Measurements from ENCODE around the gene IRGQ. TPM values are rescaled to one million over a fixed set of nuclear protein-coding genes. Genes with fewer than 3 reads are reported as not detected.
A peak's percentile ranks its signal among the peaks of the same experiment; 100 is the strongest.

IRGQ gene
- total RNA-seq, 1 donor from 2014 or later: 41.7 TPM

- H3K4me3 Mint-ChIP-seq (ENCODE audit: unreplicated experiment): no peak overlapping the region
- no peaks in the 10 kb centered on the region for H3K4me1 Mint-ChIP-seq (ENCODE audit: low read depth)
- TF ChIP-seq, protein P1, sequence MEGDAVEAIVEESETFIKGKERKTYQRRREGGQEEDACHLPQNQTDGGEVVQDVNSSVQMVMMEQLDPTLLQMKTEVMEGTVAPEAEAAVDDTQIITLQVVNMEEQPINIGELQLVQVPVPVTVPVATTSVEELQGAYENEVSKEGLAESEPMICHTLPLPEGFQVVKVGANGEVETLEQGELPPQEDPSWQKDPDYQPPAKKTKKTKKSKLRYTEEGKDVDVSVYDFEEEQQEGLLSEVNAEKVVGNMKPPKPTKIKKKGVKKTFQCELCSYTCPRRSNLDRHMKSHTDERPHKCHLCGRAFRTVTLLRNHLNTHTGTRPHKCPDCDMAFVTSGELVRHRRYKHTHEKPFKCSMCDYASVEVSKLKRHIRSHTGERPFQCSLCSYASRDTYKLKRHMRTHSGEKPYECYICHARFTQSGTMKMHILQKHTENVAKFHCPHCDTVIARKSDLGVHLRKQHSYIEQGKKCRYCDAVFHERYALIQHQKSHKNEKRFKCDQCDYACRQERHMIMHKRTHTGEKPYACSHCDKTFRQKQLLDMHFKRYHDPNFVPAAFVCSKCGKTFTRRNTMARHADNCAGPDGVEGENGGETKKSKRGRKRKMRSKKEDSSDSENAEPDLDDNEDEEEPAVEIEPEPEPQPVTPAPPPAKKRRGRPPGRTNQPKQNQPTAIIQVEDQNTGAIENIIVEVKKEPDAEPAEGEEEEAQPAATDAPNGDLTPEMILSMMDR (IDR thresholded peaks at IDR 0.05): peak; percentile 82
- no peak overlapping the region for H3K27ac Mint-ChIP-seq (ENCODE audit: unreplicated experiment)
- no peaks in the 10 kb centered on the region for H3K27me3 Mint-ChIP-seq (ENCODE audit: low read depth)
- no peaks in the 10 kb centered on the region for H3K9me3 Mint-ChIP-seq (ENCODE audit: low read depth)
- DNase-seq (ENCODE audit: low spot score): no peak
- H3K36me3 Mint-ChIP-seq (ENCODE audit: low read depth): peaks cover 19% of the 10 kb centered on the region
Observed at GRCh38 chr19:43555185-43555770, 40.7 kb downstream of the IRGQ start.

DNA sequence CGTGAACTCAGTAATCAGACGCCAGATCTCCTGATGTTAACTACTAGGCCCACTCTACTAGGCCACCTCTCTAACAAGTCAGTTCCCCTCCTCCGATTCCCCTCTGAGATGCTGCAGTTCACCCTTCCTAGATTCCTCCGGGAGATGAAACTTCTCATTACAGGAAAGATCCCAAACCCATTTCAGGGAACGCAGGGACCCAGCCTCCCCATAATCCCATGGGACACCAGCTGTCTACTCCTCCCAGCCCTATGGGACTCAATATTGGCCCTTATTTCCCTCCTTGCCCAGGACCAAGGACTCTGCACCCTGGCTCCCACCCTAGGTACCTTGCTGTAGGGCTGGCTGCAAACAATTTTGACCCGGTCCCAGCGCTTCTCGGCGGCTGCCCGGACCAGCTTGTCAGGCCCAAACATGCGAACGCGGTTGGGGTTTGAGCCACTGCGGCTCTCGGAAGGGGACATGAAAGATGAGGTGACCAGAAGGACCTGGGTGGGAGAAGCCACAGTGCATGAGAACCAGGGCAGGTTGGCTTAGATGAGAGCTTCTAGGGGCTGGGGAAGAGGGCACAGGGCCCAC, 41.5 kb downstream of the IRGQ start:
- H3K4me1 Mint-ChIP-seq (ENCODE audit: low read depth): no peaks in the 10 kb centered on the region
- no peak for DNase-seq (ENCODE audit: low spot score)
- no peak overlapping the region for H3K4me3 Mint-ChIP-seq (ENCODE audit: unreplicated experiment)
- H3K27ac Mint-ChIP-seq (ENCODE audit: unreplicated experiment): no peak overlapping the region
- no peaks in the 10 kb centered on the region for H3K9me3 Mint-ChIP-seq (ENCODE audit: low read depth)
- H3K36me3 Mint-ChIP-seq (ENCODE audit: low read depth): peaks cover 20% of the 10 kb centered on the region
- TF ChIP-seq, protein P1 (IDR thresholded peaks at IDR 0.05): no peak
- H3K27me3 Mint-ChIP-seq (ENCODE audit: low read depth): no peaks in the 10 kb centered on the region

DNA sequence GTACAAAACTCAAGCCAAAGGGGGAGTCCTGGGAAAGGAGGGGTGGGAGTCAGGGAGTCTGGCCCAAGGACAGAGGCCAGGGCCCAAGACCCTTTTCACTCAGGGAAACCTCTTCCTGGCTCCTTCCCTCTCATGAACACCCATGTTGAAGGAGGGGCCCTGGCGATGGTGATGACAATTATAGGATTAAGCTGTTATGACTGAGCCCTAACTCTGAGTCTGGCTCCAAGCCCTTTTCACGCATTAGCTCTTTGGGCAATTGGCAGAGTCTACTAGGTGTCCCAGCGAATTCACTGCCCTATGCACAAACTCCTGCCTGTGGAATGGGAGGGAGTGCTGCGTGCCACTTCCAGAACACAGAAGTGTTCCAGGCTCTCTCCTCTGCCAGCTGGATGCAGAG, 42.3 kb downstream of the IRGQ start:
- TF ChIP-seq, protein P1 (IDR thresholded peaks at IDR 0.05): no peak
- Mint-ChIP-seq H3K36me3 (ENCODE audit: low read depth) (peaks cover 20% of the 10 kb centered on the region), H3K4me3 (ENCODE audit: unreplicated experiment) (no peak overlapping the region), H3K27me3 (ENCODE audit: low read depth) (no peaks in the 10 kb centered on the region), H3K27ac (ENCODE audit: unreplicated experiment) (no peak overlapping the region), H3K4me1 (ENCODE audit: low read depth) (no peaks in the 10 kb centered on the region), H3K9me3 (ENCODE audit: low read depth) (no peaks in the 10 kb centered on the region)
- DNase-seq (ENCODE audit: low spot score): no peak

DNA sequence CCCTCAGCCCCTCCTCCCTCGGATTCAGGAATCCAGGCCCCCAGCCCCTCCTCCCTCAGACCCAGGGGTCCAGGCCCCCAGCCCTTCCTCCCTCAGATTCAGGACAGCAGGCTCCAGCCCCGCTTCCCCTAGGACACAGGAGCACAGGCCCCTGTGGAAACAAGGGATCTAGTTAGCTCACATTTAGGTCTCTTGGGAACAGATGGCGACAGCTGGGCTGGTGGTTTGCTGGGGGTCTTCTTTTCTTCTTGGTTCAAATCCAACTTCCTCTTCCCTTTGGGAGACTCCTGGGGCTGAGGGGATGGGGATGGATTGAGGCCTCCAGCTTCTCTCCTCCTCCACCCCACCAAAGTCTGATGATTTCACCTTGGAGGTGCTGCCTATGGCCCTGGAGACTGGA, 43.3 kb downstream of the IRGQ start:
- DNase-seq (ENCODE audit: low spot score): no peak
- Mint-ChIP-seq H3K27ac (ENCODE audit: unreplicated experiment) (no peak overlapping the region), H3K36me3 (ENCODE audit: low read depth) (peaks cover 20% of the 10 kb centered on the region), H3K9me3 (ENCODE audit: low read depth) (no peaks in the 10 kb centered on the region), H3K4me1 (ENCODE audit: low read depth) (no peaks in the 10 kb centered on the region), H3K27me3 (ENCODE audit: low read depth) (no peaks in the 10 kb centered on the region), H3K4me3 (ENCODE audit: unreplicated experiment) (no peak overlapping the region)
- TF ChIP-seq, protein P1 (IDR thresholded peaks at IDR 0.05): no peak

GRCh38 chr19:43552198-43552450, 43.8 kb downstream of the IRGQ start:
- peaks cover 20% of the 10 kb centered on the region for H3K36me3 Mint-ChIP-seq (ENCODE audit: low read depth)

More at GRCh38 chr19:43552198-43552450, 43.8 kb downstream of the IRGQ start:
- no peak for DNase-seq (ENCODE audit: low spot score)
- no peak overlapping the region for H3K27ac Mint-ChIP-seq (ENCODE audit: unreplicated experiment)
- H3K9me3 Mint-ChIP-seq (ENCODE audit: low read depth): no peaks in the 10 kb centered on the region
- H3K4me1 Mint-ChIP-seq (ENCODE audit: low read depth): no peaks in the 10 kb centered on the region
- TF ChIP-seq, protein P1 (IDR thresholded peaks at IDR 0.05): no peak
- no peak overlapping the region for H3K4me3 Mint-ChIP-seq (ENCODE audit: unreplicated experiment)
- H3K27me3 Mint-ChIP-seq (ENCODE audit: low read depth): no peaks in the 10 kb centered on the region

Measured in chondrocyte (in vitro differentiated cells).